NCI-H748 (cell line): ENCODE results near the gene CACNA2D3.
A peak's percentile ranks its signal among the peaks of the same experiment; 100 is the strongest.

Source experiments
- DNase-seq: peaks from one replicate; lab custom pipeline; 2025; ENCODE audit not compliant: unreplicated experiment; lab: John Stamatoyannopoulos, UW

The CACNA2D3 gene

GRCh38 chr3:54264050-54264449 lies 141.7 kb downstream of the CACNA2D3 start:
- no peak for DNase-seq

- no peak for DNase-seq
Measured at GRCh38 chr3:54270816-54271526, 148.6 kb downstream of the CACNA2D3 start.

GRCh38 chr3:54273791-54274190 lies 151.4 kb downstream of the CACNA2D3 start:
- DNase-seq = no peak

GRCh38 chr3:54274607-54275006 lies 152.3 kb downstream of the CACNA2D3 start:
- no peak for DNase-seq

GRCh38 chr3:54279005-54279583 lies 156.7 kb downstream of the CACNA2D3 start:
- DNase-seq = no peak

GRCh38 chr3:54283470-54283869 lies 161.1 kb downstream of the CACNA2D3 start:
- no peak for DNase-seq

GRCh38 chr3:54294214-54294613 lies 171.9 kb downstream of the CACNA2D3 start:
- DNase-seq = no peak

- peak; percentile 10 for DNase-seq
Measured at GRCh38 chr3:54296531-54296930, 174.2 kb downstream of the CACNA2D3 start.

- DNase-seq = peak; percentile 24
Measured at GRCh38 chr3:54299169-54299935, 177.0 kb downstream of the CACNA2D3 start.

- DNase-seq = no peak
Measured at GRCh38 chr3:54303517-54304375, 181.4 kb downstream of the CACNA2D3 start.

GRCh38 chr3:54304877-54305276 lies 182.5 kb downstream of the CACNA2D3 start:
- DNase-seq = peak; percentile 65

GRCh38 chr3:54305409-54306099 lies 183.2 kb downstream of the CACNA2D3 start:
- DNase-seq = peak; percentile 54

GRCh38 chr3:54307566-54308180 lies 185.3 kb downstream of the CACNA2D3 start:
- DNase-seq = no peak

- DNase-seq = no peak
Measured at GRCh38 chr3:54309601-54310000, 187.2 kb downstream of the CACNA2D3 start.

GRCh38 chr3:54311211-54311747 lies 188.9 kb downstream of the CACNA2D3 start:
- no peak for DNase-seq

- no peak for DNase-seq
Measured at GRCh38 chr3:54312156-54312899, 190.0 kb downstream of the CACNA2D3 start.

- DNase-seq = no peak
Measured at GRCh38 chr3:54313418-54313817, 191.1 kb downstream of the CACNA2D3 start.

GRCh38 chr3:54321520-54321919 lies 199.2 kb downstream of the CACNA2D3 start:
- DNase-seq = no peak

GRCh38 chr3:54322354-54322753 lies 200.0 kb downstream of the CACNA2D3 start:
- DNase-seq = peak; percentile 83
